ENCODE data around the gene APOL2. TPM values are rescaled to one million over a fixed set of nuclear protein-coding genes. Genes with fewer than 3 reads are reported as not detected.
"Not testable (repeated sequence)": the region's sequence is repeated elsewhere in the genome, so short reads cannot be mapped to it uniquely, and the experiment has no call there.

Gene APOL2
- total RNA-seq, 1 experiment from 2014 or later: 10.0 TPM

DNA sequence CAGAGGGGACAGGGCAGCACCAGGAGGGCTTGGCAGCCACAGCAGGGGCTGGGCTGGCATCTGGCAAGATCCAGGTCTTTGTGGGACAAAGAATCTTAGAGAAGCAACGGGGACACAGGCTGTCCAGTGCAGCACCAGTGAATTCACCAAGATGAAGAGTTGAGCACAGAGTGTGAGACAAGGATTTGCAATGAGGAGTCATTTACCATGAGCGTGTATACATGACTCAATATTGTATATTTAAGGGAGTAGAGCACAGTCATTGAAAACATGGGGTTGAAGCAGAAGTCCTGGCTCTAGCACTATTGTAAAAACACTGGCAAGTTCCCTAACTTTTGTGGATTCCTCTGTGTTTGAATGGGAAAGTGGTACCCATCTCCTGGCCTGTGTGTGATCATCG lies 17.2 kb upstream of the APOL2 start:
- H3K4me1 Mint-ChIP-seq (ENCODE audit: low read depth, unreplicated experiment): no peaks in the 10 kb centered on the region
- Histone ChIP-seq H3K9me3 (no peaks in the 10 kb centered on the region), H3K27me3 (replicated peaks; ENCODE audit: control insufficient read depth, insufficient read depth, low read length) (no peaks in the 10 kb centered on the region), H3K36me3 (ENCODE audit: control insufficient read depth, insufficient read depth, low read length) (no peaks in the 10 kb centered on the region), H3K4me3 (ENCODE audit: low read depth, low read length) (no peak overlapping the region), H3K4me1 (no peaks in the 10 kb centered on the region)
- intact Hi-C loops (cut with micrococcal nuclease; ENCODE audit: unreplicated experiment): no loop called here
- H3K36me3 Mint-ChIP-seq (ENCODE audit: insufficient read depth, unreplicated experiment): no peaks in the 10 kb centered on the region
- no peaks in the 10 kb centered on the region for H3K9me3 Mint-ChIP-seq (ENCODE audit: unreplicated experiment)
- no peak overlapping the region for H3K4me3 Mint-ChIP-seq (ENCODE audit: unreplicated experiment)
- no peak overlapping the region for H3K27ac Mint-ChIP-seq (ENCODE audit: unreplicated experiment)
- BruUV-seq (replicated peaks): no TSS peak
- ChIA-PET POLR2A (no interaction called here), CTCF (no interaction called here)
- DNase-seq: no peak
- H3K27me3 Mint-ChIP-seq (ENCODE audit: insufficient read depth, unreplicated experiment): peaks cover 3% of the 10 kb centered on the region
- TF ChIP-seq, protein P1, sequence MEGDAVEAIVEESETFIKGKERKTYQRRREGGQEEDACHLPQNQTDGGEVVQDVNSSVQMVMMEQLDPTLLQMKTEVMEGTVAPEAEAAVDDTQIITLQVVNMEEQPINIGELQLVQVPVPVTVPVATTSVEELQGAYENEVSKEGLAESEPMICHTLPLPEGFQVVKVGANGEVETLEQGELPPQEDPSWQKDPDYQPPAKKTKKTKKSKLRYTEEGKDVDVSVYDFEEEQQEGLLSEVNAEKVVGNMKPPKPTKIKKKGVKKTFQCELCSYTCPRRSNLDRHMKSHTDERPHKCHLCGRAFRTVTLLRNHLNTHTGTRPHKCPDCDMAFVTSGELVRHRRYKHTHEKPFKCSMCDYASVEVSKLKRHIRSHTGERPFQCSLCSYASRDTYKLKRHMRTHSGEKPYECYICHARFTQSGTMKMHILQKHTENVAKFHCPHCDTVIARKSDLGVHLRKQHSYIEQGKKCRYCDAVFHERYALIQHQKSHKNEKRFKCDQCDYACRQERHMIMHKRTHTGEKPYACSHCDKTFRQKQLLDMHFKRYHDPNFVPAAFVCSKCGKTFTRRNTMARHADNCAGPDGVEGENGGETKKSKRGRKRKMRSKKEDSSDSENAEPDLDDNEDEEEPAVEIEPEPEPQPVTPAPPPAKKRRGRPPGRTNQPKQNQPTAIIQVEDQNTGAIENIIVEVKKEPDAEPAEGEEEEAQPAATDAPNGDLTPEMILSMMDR (IDR thresholded peaks at IDR 0.05; ENCODE audit: insufficient read depth in 1 of 2, low read depth in 1 of 2, low read length in 1 of 2, severe bottlenecking in 1 of 2, unreplicated experiment in 1 of 2): no peak

GRCh38 chr22:36255572-36255971 lies 16.2 kb upstream of the APOL2 start:
- H3K27ac Mint-ChIP-seq (ENCODE audit: unreplicated experiment); H3K4me3 Mint-ChIP-seq (ENCODE audit: unreplicated experiment); DNase-seq; CTCF ChIA-PET; H3K4me1 ChIP-seq; H3K4me3 ChIP-seq (ENCODE audit: low read depth, low read length); H3K36me3 Mint-ChIP-seq (ENCODE audit: insufficient read depth, unreplicated experiment); H3K27me3 ChIP-seq (replicated peaks; ENCODE audit: control insufficient read depth, insufficient read depth, low read length); H3K9me3 ChIP-seq; POLR2A ChIA-PET; H3K27me3 Mint-ChIP-seq (ENCODE audit: insufficient read depth, unreplicated experiment); intact Hi-C loops (cut with micrococcal nuclease; ENCODE audit: unreplicated experiment); BruUV-seq (replicated peaks); H3K36me3 ChIP-seq (ENCODE audit: control insufficient read depth, insufficient read depth, low read length); H3K4me1 Mint-ChIP-seq (ENCODE audit: low read depth, unreplicated experiment); H3K9me3 Mint-ChIP-seq (ENCODE audit: unreplicated experiment): not testable (repeated sequence)

DNA sequence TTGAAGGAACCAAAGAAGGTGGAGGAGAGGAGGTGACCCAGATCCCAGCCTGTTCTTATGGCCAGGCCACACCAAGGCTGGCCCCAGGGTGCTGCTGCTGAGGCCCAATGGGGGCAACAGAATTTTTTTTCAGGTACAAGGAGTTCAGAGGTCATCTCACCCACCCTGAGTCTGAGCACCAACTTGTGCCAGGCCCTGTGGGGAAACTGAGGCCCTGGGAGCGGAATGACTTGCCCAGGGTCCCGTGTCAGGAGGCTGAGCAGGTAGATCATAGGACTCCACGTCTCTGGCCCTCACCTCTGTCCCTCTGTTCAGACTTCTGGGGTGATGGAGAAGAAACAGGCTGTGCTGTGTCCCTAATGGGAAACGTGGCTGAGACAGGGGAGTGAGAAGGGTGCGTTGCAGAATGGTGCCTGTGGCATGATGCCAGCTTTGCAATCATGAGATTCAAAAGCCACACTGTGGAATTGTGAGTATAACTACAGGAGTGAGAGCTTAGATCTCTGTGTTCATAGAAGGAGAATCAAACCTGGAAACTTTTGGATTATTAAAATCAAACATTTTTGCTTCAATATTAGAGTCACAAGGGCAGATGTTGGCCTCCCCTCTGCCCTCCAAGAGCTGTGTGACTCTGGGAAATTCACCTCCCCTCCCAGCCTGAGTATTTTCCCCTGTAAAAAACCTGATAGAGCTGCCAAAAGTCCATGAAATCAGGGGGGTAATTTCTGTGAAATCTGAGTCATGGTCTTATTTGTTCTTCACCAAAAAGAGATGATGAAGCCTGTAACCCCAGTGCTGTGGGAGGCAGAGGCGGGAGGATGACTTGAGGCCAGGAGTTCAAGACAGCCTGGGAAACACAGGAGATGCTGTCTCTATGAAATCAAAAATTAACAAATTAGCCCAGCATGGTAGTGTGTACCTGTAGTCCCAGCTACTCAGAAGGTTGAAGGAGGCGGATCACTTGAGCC lies 14.5 kb upstream of the APOL2 start:
- ChIA-PET POLR2A (no interaction called here), CTCF (no interaction called here)
- no TSS peak for BruUV-seq (replicated peaks)
- no peaks in the 10 kb centered on the region for H3K9me3 Mint-ChIP-seq (ENCODE audit: unreplicated experiment)
- H3K27me3 Mint-ChIP-seq (ENCODE audit: insufficient read depth, unreplicated experiment): peaks cover 3% of the 10 kb centered on the region
- intact Hi-C loops (cut with micrococcal nuclease; ENCODE audit: unreplicated experiment): no loop called here
- no peak overlapping the region for H3K4me3 Mint-ChIP-seq (ENCODE audit: unreplicated experiment)
- H3K27me3 ChIP-seq (replicated peaks; ENCODE audit: control insufficient read depth, insufficient read depth, low read length): no peaks in the 10 kb centered on the region
- H3K9me3 ChIP-seq: no peaks in the 10 kb centered on the region
- H3K27ac Mint-ChIP-seq (ENCODE audit: unreplicated experiment): no peak overlapping the region
- H3K4me3 ChIP-seq (ENCODE audit: low read depth, low read length): no peak overlapping the region
- H3K36me3 ChIP-seq (ENCODE audit: control insufficient read depth, insufficient read depth, low read length): no peaks in the 10 kb centered on the region
- H3K4me1 ChIP-seq: no peaks in the 10 kb centered on the region
- DNase-seq: no peak
- H3K4me1 Mint-ChIP-seq (ENCODE audit: low read depth, unreplicated experiment): no peaks in the 10 kb centered on the region
- TF ChIP-seq, protein P1 (IDR thresholded peaks at IDR 0.05; ENCODE audit: insufficient read depth in 1 of 2, low read depth in 1 of 2, low read length in 1 of 2, severe bottlenecking in 1 of 2, unreplicated experiment in 1 of 2): no peak
- no peaks in the 10 kb centered on the region for H3K36me3 Mint-ChIP-seq (ENCODE audit: insufficient read depth, unreplicated experiment)
